Gastroesophageal sphincter (tissue), 3 donors: ENCODE measurements around the gene ICA1.

ENCODE experiments used
- CTCF ChIP-seq, 4 experiments: fragments of 200-600 bp in 2 of 4; fragments of 450-650 bp in 2 of 4; sonication (generic) in 1 of 4; IDR thresholded peaks; one replicate each; pipeline ENCODE4 v1.5.1; 2017 to 2019; ENCODE audit warnings: antibody characterized with exemption in 4 of 4, mild to moderate bottlenecking in 2 of 4, moderate library complexity in 2 of 4
- EP300 ChIP-seq: sonication (generic); formaldehyde crosslinking; IDR thresholded peaks from one replicate; pipeline ENCODE4 v1.6.1; 2017; ENCODE audit warnings: antibody characterized with exemption, mild to moderate bottlenecking
- POLR2A ChIP-seq, 2 donors: fragments of 450-650 bp; IDR thresholded peaks; one replicate each; pipeline ENCODE4 v1.6.1; 2017; ENCODE audit warnings: antibody characterized with exemption in 2 of 2, mild to moderate bottlenecking in 2 of 2, moderate library complexity in 1 of 2
- POLR2AphosphoS5 ChIP-seq: sonication (generic); formaldehyde crosslinking; IDR thresholded peaks from one replicate; pipeline ENCODE4 v1.6.1; 2017; ENCODE audit warnings: antibody characterized with exemption

DNA sequence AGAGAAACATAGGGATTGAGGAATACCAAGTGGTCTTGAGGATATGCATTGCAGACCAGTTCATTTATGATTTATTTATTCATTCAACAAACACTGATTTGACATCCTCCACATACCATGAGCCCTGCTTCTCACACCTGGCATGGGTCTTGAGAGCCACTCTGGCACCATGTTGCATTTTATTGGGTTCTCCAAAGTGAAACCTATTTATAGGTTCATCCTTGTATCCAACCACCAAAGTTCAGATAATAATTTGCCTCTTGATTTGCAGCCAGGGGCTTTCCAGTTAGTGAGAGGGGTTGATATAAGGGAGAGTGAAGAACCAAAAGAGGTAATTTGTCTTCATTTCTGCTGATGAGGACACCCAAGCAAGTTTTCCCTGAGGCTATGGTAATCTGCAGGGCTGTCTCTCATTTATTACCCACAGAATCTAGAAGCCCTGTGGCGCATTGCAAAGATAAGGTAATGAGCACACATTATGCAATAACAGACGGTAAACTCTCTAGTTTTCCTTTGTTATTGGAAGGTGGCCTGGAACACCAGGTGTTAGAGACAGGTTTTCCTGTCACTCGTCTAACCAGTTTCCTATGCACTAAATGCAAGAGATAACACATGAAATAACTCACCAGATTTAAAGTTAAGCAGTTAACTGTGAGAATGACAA is 28.8 kb upstream of the ICA1 start:
- no peak for TF ChIP-seq EP300
- TF ChIP-seq POLR2A (IDR thresholded peaks at IDR 0.05): no peak
- TF ChIP-seq CTCF (IDR thresholded peaks at IDR 0.05): no peak
- TF ChIP-seq POLR2AphosphoS5: no peak
